ENCODE results near the gene ZSWIM9.

DNA sequence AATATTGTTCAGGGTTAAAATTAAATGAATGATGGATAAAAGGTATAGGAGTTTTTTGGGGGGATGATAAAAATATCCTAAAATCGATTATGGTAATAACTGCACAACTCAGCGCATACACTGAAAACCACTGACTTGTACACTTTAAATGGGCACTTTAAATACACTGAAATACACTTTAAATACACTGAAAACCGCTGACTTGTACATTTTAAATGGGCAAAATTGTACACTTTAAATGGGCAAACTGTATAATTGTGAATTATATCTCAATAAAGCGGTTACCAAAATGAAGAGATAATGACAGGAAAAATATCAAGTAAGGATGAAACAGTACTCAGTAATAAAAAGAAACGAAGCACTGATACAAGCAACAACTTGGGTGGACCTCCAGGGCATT lies 1.8 kb upstream of the ZSWIM9 start:
- TF ChIP-seq, protein P1, sequence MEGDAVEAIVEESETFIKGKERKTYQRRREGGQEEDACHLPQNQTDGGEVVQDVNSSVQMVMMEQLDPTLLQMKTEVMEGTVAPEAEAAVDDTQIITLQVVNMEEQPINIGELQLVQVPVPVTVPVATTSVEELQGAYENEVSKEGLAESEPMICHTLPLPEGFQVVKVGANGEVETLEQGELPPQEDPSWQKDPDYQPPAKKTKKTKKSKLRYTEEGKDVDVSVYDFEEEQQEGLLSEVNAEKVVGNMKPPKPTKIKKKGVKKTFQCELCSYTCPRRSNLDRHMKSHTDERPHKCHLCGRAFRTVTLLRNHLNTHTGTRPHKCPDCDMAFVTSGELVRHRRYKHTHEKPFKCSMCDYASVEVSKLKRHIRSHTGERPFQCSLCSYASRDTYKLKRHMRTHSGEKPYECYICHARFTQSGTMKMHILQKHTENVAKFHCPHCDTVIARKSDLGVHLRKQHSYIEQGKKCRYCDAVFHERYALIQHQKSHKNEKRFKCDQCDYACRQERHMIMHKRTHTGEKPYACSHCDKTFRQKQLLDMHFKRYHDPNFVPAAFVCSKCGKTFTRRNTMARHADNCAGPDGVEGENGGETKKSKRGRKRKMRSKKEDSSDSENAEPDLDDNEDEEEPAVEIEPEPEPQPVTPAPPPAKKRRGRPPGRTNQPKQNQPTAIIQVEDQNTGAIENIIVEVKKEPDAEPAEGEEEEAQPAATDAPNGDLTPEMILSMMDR (IDR thresholded peaks at IDR 0.05; ENCODE audit: insufficient read depth, low read length, poor library complexity, severe bottlenecking): no peak
- TF ChIP-seq EZH2phosphoT487 (conservative IDR thresholded peaks at IDR 0.05; ENCODE audit: low read length): no peak
